ENCODE results near the gene EEFSEC. TPM values are rescaled to one million over a fixed set of nuclear protein-coding genes. Genes with fewer than 3 reads are reported as not detected.

EEFSEC gene
- total RNA-seq, 1 donor from 2014 or later = 15.3 TPM

- Histone ChIP-seq H3K27ac (no peak overlapping the region), H3K27me3 (no peaks in the 10 kb centered on the region), H3K36me3 (no peaks in the 10 kb centered on the region), H3K4me3 (no peak overlapping the region), H3K9me3 (no peaks in the 10 kb centered on the region), H3K4me1 (no peaks in the 10 kb centered on the region)
- intact Hi-C loops (cut with DNase I) = no loop called here
- ATAC-seq (no peak), DNase-seq (no peak)
- TF ChIP-seq, protein P1, sequence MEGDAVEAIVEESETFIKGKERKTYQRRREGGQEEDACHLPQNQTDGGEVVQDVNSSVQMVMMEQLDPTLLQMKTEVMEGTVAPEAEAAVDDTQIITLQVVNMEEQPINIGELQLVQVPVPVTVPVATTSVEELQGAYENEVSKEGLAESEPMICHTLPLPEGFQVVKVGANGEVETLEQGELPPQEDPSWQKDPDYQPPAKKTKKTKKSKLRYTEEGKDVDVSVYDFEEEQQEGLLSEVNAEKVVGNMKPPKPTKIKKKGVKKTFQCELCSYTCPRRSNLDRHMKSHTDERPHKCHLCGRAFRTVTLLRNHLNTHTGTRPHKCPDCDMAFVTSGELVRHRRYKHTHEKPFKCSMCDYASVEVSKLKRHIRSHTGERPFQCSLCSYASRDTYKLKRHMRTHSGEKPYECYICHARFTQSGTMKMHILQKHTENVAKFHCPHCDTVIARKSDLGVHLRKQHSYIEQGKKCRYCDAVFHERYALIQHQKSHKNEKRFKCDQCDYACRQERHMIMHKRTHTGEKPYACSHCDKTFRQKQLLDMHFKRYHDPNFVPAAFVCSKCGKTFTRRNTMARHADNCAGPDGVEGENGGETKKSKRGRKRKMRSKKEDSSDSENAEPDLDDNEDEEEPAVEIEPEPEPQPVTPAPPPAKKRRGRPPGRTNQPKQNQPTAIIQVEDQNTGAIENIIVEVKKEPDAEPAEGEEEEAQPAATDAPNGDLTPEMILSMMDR (IDR thresholded peaks at IDR 0.05) = no peak
These were observed 167.5 kb downstream of the EEFSEC start for GRCh38 chr3:128320551-128321340.

DNA sequence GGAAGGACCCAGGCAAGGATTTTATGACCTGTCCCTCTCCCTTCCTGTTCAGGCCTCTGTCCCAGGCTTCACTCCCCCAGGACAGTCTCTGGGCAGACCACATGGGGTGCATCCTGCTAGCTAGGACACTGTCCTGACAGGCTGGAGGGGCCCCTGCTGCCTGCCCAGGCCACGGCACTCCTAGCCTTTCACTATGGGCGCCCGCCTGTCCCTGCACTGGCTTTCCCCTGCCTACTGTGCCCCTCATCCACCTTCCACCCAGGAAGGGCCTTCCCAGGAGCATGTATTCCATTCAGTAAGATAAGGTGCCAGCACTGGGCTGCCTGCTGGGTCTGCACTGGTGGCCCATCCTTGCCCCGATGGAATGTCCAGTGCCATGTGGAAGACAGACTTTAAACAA, 168.1 kb downstream of the EEFSEC start:
- Histone ChIP-seq H3K4me3 (no peak overlapping the region), H3K27me3 (no peaks in the 10 kb centered on the region), H3K27ac (no peak overlapping the region), H3K4me1 (no peaks in the 10 kb centered on the region), H3K36me3 (no peaks in the 10 kb centered on the region), H3K9me3 (no peaks in the 10 kb centered on the region)
- TF ChIP-seq, protein P1 (IDR thresholded peaks at IDR 0.05) = no peak
- DNase-seq = no peak
- no peak for ATAC-seq
- intact Hi-C loops (cut with DNase I) = no loop called here

GRCh38 chr3:128322030-128323022, 169.0 kb downstream of the EEFSEC start:
- Histone ChIP-seq H3K27ac (no peak overlapping the region), H3K4me1 (no peaks in the 10 kb centered on the region), H3K27me3 (no peaks in the 10 kb centered on the region), H3K9me3 (no peaks in the 10 kb centered on the region), H3K36me3 (no peaks in the 10 kb centered on the region), H3K4me3 (no peak overlapping the region)
- ATAC-seq = peak; percentile 66
- peak; percentile 73 for DNase-seq
- TF ChIP-seq, protein P1 (IDR thresholded peaks at IDR 0.05) = peak; percentile 52
- intact Hi-C loops (cut with DNase I) = no loop called here

DNA sequence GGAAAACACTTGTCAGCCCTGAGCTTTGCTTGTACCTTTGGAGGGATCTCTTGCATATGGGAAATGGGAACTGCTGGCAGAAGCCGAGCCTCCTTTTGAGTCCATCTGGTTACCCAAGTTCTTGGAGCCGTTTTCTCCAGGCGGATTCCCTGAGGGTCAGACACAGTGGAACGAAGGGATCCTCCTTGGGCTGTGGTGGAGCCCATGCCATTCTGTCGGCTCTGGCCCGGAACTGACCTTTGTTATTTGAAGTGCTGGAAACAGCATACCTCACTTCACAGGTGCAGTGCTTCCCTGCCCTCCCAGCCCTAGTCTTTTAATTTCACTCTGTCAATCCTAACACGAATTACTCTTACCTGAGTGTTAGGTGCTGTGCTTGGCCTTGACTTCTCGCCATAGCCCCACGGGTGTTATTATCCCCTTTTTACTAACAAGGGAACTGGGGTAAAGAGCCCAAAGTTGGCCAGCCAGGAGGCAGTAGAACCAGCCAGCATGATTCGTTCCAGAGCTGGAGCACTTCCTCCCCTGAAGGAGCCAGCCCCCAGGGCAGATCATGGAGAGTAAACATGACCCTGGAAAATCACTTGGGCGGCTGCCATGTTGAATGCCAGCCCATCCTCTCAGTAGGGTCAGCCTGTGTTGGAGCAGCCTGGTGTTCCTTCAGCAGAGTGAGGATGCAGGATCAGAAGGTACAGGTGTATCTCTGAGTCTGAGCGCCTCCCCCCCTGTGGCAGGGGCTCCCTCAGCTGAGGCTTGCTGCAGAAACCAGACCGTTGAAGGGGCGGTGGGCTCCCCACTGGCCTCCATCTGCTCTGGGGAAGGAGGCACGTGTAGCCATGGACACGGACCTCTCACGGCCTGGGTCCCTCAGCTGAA, 170.2 kb downstream of the EEFSEC start:
- H3K27ac ChIP-seq = no peak overlapping the region
- TF ChIP-seq, protein P1 (IDR thresholded peaks at IDR 0.05) = no peak
- ATAC-seq (peak; percentile 28), DNase-seq (peak; percentile 51)
- H3K36me3 ChIP-seq = no peaks in the 10 kb centered on the region
- intact Hi-C loops (cut with DNase I) = no loop called here
- no peak overlapping the region for H3K4me3 ChIP-seq
- no peaks in the 10 kb centered on the region for H3K9me3 ChIP-seq
- no peaks in the 10 kb centered on the region for H3K27me3 ChIP-seq
- no peaks in the 10 kb centered on the region for H3K4me1 ChIP-seq

Data from upper lobe of right lung (tissue), 1 donor.